Fibroblast of skin of left quadriceps (primary cell): ENCODE data around the gene ATG4D.

Experiments
- DNase-seq, 2 experiments: peaks; one replicate each; pipeline ENCODE4 v3.0.0-alpha.2; 2013; ENCODE audit warnings: low read depth in 2 of 2

The ATG4D gene

GRCh38 chr19:10577951-10578350 is 34.2 kb downstream of the ATG4D start:
- no peak for DNase-seq

- peak; percentile 68 to 71 for DNase-seq
Measured at GRCh38 chr19:10580979-10581631, 37.4 kb downstream of the ATG4D start.

DNA sequence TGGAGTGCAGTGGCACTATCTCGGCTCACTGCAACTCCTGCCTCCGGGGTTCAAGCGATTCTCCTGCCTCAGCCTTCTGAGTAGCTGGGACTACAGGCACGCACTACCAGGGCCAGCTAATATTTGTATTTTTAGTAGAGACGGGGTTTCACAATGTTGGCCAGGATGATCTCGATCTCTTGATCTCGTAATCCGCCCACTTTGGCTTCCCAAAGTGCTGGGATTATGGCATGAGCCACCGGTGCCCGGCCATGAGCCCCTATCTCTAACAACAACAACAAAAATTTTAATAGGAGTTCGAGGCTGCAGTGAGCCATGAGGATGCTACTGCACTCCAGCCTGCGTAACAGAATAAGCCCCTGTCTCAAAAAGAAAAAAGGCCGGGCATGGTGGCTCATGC is 38.4 kb downstream of the ATG4D start:
- no peak for DNase-seq

DNA sequence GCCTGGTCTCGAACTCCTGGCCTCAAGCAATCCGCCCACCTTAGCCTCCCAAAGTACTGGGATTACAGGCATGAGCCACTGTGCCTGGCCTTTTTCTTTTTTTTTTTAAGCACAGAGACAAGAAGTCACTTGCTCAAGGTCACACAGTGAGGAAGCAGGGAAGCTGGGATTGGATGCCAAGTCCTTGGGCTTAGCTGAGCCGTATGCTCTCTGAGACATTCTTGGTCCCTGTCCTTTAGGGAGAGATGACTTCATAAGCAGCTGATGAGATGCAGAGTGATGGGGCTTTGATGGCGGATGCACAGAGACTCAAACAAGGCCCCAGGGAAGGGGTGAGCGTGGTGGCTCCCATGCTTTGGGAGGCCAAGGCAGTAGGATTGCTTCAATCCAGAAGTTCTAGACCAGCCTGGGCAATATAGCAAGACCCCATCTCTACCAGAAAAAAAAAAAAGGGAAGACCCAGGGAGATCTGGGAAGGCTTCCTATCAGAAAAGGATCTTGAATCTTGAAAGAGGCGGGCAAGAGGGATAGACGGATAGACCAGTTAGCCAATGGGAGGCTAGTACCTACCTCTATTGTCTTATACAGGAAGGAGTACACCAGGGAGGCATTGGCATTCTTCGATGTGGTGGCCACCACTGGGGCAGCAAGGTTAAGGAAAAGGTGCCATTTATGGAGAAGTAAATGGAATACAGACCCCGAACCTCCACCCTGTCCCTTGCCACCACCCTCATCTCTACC is 39.5 kb downstream of the ATG4D start:
- DNase-seq = no peak

GRCh38 chr19:10586396-10586795 is 42.7 kb downstream of the ATG4D start:
- DNase-seq = no peak

DNA sequence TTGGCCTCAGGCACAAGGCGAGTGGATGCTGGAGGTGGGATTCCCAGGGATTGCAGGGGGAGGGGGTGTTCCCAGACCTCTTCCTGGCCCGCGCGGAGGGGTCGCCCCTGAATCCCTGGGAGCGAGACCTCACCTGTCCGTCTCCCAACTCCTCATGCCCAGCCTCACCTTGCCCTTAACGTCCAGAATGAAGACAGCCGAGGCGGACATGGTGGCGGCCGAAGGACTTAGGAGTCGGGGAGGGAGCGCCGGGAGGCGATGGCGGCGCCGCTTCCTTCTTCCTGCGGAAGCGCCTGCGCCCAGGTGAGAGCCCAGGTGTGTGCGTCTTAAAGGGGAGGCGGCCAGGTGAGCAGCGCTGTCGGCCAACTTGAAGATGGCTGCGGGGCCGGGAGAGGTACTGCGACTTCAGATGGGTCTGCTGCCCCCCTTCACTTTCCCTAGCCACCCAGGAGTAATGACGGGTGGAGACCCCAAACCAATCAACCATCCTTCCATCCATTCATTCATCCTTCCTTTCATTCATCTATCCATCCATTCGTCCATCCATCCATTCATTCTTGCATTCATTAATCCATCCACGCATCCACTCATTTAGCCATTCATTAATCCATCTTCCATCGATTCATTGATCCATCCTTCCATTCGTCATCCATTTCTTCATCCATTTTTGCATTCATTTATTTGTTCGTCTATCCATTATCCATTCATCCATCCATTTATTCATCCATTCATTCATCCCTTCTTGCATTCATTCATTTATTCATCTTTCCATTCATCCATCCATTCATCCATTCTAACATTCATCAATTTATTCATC is 43.5 kb downstream of the ATG4D start, which contains the start of gene AP1M2:
Gene AP1M2 (minus strand): TSS at position 291 of the 817 bp plus-strand sequence. CDS start 81 bp downstream, at position 210.
- DNase-seq = no peak

DNA sequence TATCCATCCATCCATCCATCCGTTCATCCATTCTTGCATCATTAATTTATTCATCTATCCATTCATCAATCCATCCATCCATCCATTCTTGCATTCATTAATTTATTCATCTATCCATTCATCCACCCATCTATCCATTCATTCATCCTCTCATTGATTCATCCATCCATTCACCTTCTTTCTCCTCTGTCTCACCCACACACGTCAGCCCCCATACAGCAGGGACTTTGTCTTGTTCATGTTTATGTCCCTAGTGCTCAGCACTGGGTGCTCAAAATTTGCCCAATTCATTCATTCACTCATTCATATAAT is 44.1 kb downstream of the ATG4D start:
- no peak for DNase-seq

- DNase-seq = no peak
Measured at GRCh38 chr19:10593148-10593547, 49.4 kb downstream of the ATG4D start.

- DNase-seq = no peak
Measured at GRCh38 chr19:10593820-10594637, 50.3 kb downstream of the ATG4D start.

GRCh38 chr19:10600149-10600548 is 56.4 kb downstream of the ATG4D start:
- DNase-seq = no peak

- DNase-seq = no peak
Measured at GRCh38 chr19:10601999-10602329, 58.3 kb downstream of the ATG4D start.

GRCh38 chr19:10602330-10603083 is 58.8 kb downstream of the ATG4D start:
- peak; percentile 35 to 44 for DNase-seq
